K562 (cell line): ENCODE measurements around the gene RFX3. TPM values are rescaled to one million over a fixed set of nuclear protein-coding genes. Genes with fewer than 3 reads are reported as not detected.

Experiments
- ATAC-seq: fragments of 200-7000 bp; cut with Tn5 transposase; 3 replicates; pipeline ENCODE4 v1.9.1; 2020; ENCODE audit warnings: moderate library complexity
- BruUV-seq: library from RNA; stranded (reverse); fragments of 400-500 nt; replicated peaks from 2 replicates; lab custom pipeline; 2021; lab: Mats Ljungman, UMichigan
- CTCF ChIA-PET: fragments of 300-600 bp; formaldehyde crosslinking; extraction: SDS; loops from one replicate; lab custom pipeline; 2021; ENCODE audit warnings: low intra/inter-chr PET ratio; lab: Yijun Ruan, JAX
- POLR2A ChIA-PET: fragments of 300-600, 350-650 bp; sonication (Branson Sonifier 250); formaldehyde crosslinking; extraction: SDS; loops from one replicate; lab custom pipeline; 2021; ENCODE audit warnings: antibody characterized with exemption, inconsistent platforms; lab: Yijun Ruan, JAX
- DNase-seq, 4 experiments: peaks; one replicate each; pipeline versions ENCODE4 v3.0.0 to v3.0.0-alpha.2; 2011 to 2018; ENCODE audit warnings: low spot score in 3 of 4, mixed read lengths in 3 of 4; ENCODE audit errors: extremely low read depth in 1 of 4
- FAIRE-seq: peaks from 2 replicates; lab custom pipeline; 2011; peaks lifted over from hg19 to GRCh38; lab: Jason Lieb, UNC
- H2AFZ ChIP-seq: 2 replicates; pipeline ENCODE4 v1.6.0; 2011; ENCODE audit warnings: low read depth, low read length, control low read depth, inconsistent platforms
- H3K27ac ChIP-seq: fragments of 200-600 bp; 3 replicates; pipeline ENCODE4 v1.8.0; 2011; ENCODE audit warnings: low read depth, mild to moderate bottlenecking, control low read depth, inconsistent platforms, low read length, moderate library complexity, mixed read lengths; ENCODE audit errors: extremely low read depth
- H3K27me3 ChIP-seq, 2 experiments: fragments of 300-600 bp in 1 of 2; 2 replicates in 1 of 2; 3 replicates in 1 of 2; pipeline versions ENCODE4 v1.6.0 to v1.8.0; 2011; ENCODE audit warnings: inconsistent platforms in 2 of 2, low read length in 2 of 2, mild to moderate bottlenecking in 1 of 2, mixed read lengths in 1 of 2, moderate library complexity in 1 of 2; ENCODE audit not compliant: control insufficient read depth in 2 of 2, insufficient read depth in 2 of 2
- H3K36me3 ChIP-seq: fragments of 300-600 bp; 3 replicates; pipeline ENCODE4 v1.8.0; 2011; ENCODE audit warnings: mild to moderate bottlenecking, low read length, inconsistent platforms; ENCODE audit not compliant: control insufficient read depth, insufficient read depth
- H3K4me1 ChIP-seq, 2 experiments: fragments of 200-600 bp in 1 of 2; replicated peaks in 1 of 2; 2 replicates in 1 of 2; 3 replicates in 1 of 2; pipeline versions ENCODE4 v1.5.1 to v1.8.0; 2011; ENCODE audit warnings: inconsistent platforms in 2 of 2, low read length in 2 of 2, mild to moderate bottlenecking in 1 of 2, mixed read lengths in 1 of 2, moderate library complexity in 1 of 2; ENCODE audit not compliant: control insufficient read depth in 2 of 2, insufficient read depth in 2 of 2
- H3K4me2 ChIP-seq: 2 replicates; pipeline ENCODE4 v1.6.1; 2011; ENCODE audit warnings: low read length, control low read depth, inconsistent platforms, mixed read lengths; ENCODE audit not compliant: insufficient read depth
- H3K4me3 ChIP-seq: fragments of 200-600 bp; sonication (generic), shearing (Covaris generic); 2 replicates; pipeline ENCODE4 v1.5.1; 2016; ENCODE audit warnings: control low read depth, inconsistent platforms
- H3K79me2 ChIP-seq: fragments of 200-600 bp; 3 replicates; pipeline ENCODE4 v1.8.0; 2011; ENCODE audit warnings: low read length, inconsistent platforms; ENCODE audit not compliant: control insufficient read depth, insufficient read depth
- H3K9ac ChIP-seq, 2 experiments: 2 replicates each; pipeline versions ENCODE4 v1.6.0 to v1.6.1; 2011; ENCODE audit warnings: low read depth in 2 of 2, low read length in 2 of 2, control low read depth in 1 of 2, inconsistent platforms in 1 of 2, mild to moderate bottlenecking in 1 of 2, mixed read lengths in 1 of 2; ENCODE audit not compliant: insufficient read depth in 1 of 2
- H3K9me1 ChIP-seq: one replicate; pipeline ENCODE4 v1.6.0; 2011; ENCODE audit warnings: inconsistent platforms, mild to moderate bottlenecking, low read length, moderate library complexity; ENCODE audit not compliant: control insufficient read depth, insufficient read depth
- H3K9me3 ChIP-seq: replicated peaks from 2 replicates; pipeline ENCODE4 v1.5.1; 2011; ENCODE audit warnings: low read depth, low read length, inconsistent platforms; ENCODE audit not compliant: control insufficient read depth, insufficient read depth
- H4K20me1 ChIP-seq: replicated peaks from 2 replicates; pipeline ENCODE4 v1.6.1; 2011; ENCODE audit warnings: low read length, inconsistent platforms, mixed read lengths; ENCODE audit not compliant: control insufficient read depth, insufficient read depth
- ARID1B ChIP-seq: fragments of 450-650 bp; IDR thresholded peaks from 2 replicates; pipeline ENCODE4 v1.6.1; 2016; ENCODE audit warnings: antibody characterized with exemption, mild to moderate bottlenecking, inconsistent platforms
- CBX2 ChIP-seq: fragments of 200-600 bp; sonication (generic); IDR thresholded peaks from one replicate; pipeline ENCODE4 v1.6.1; 2012; ENCODE audit warnings: mild to moderate bottlenecking, low read length, inconsistent platforms; ENCODE audit not compliant: insufficient read depth, poor library complexity, severe bottlenecking
- ETV5 ChIP-seq: sonication (generic); formaldehyde crosslinking; IDR thresholded peaks from 2 replicates; pipeline ENCODE4 v1.4.0; 2020; ENCODE audit warnings: low read depth, mild to moderate bottlenecking, missing genetic modification reagents
- HEY1 ChIP-seq: fragments of 250-450 bp; sonication (Bioruptor Pico); IDR thresholded peaks from 2 replicates; pipeline ENCODE4 v1.5.0; 2020; ENCODE audit warnings: mild to moderate bottlenecking, moderate library complexity, borderline replicate concordance
- SPI1 ChIP-seq: IDR thresholded peaks from 2 replicates; pipeline ENCODE4 v1.6.1; 2011; ENCODE audit warnings: low read depth, low read length, control low read depth, borderline replicate concordance
- WGBS: fragments of 100-300 bp; shearing (Covaris generic); methylation state at CpG from one replicate; pipeline ENCODE4 v1.1.6; 2016; ENCODE audit warnings: low coverage, mixed read lengths; ENCODE audit not compliant: insufficient coverage; ENCODE audit errors: missing lambda C conversion rate; 5-methylcytosine and 5-hydroxymethylcytosine counted together
- in situ Hi-C: fragments of 300-500 bp; cut with MboI; formaldehyde crosslinking; loops from 4 replicates; pipeline ENCODE4 v1.15.0; 2018; ENCODE audit warnings: inconsistent platforms, mixed read lengths
- intact Hi-C: fragments of 100-400 bp; cut with micrococcal nuclease; formaldehyde crosslinking; loops from 2 replicates; pipeline ENCODE4 v1.14.2; 2022
- polyA plus RNA-seq, 8 experiments: library from polyadenylated mRNA; depleted of rRNA in 4 of 8; stranded (reverse) in 5 of 8; unstranded in 3 of 8; fragments of >200 nt; fragmentation: Nextera tagmentation in 2 of 8; fragmentation: Illumina TruSeq in 1 of 8; extraction: Ambion mirVana in 2 of 8; extraction: Trizol in 1 of 8; gene quantifications; 2 replicates each; pipeline versions ENCODE4 v1.2.1 to v1.2.3, GENCODE V29; 2011 to 2014; ENCODE audit warnings: inconsistent platforms in 1 of 8, missing spikeins in 1 of 8
- total RNA-seq, 7 experiments: library from RNA; depleted of rRNA in 6 of 7; stranded (reverse); fragments of >200 nt in 6 of 7; fragmentation: Illumina TruSeq in 2 of 7; extraction: Trizol in 2 of 7; gene quantifications; 2 replicates each; pipeline versions ENCODE4 v1.2.1 to v1.2.3, GENCODE V29; 2011 to 2021; ENCODE audit warnings: low replicate concordance in 1 of 7
- TF ChIP-seq, protein P1 (sequence below): IDR thresholded peaks from 2 replicates; pipeline ENCODE4 v1.6.1; 2011; ENCODE audit not compliant: insufficient read length; ENCODE audit errors: extremely low read depth
- TF ChIP-seq, protein P2 (sequence below): fragments of 250-450 bp; sonication (Bioruptor Pico); IDR thresholded peaks from 2 replicates; pipeline ENCODE4 v1.5.0; 2021
- TF ChIP-seq, protein P3 (sequence below): fragments of 200-600 bp; sonication (generic); IDR thresholded peaks from one replicate; pipeline ENCODE4 v1.6.1; 2012; ENCODE audit warnings: mild to moderate bottlenecking, low read depth, low read length, inconsistent platforms
- TF ChIP-seq, protein P4 (sequence below): fragments of 450-650 bp; IDR thresholded peaks from 2 replicates; pipeline ENCODE4 v1.6.1; 2016; ENCODE audit warnings: missing biosample characterization, missing genetic modification characterization

Gene RFX3
- total and polyA plus RNA-seq, 9 of the 15 experiments (the other 6 are each of a cell fraction or from before 2014, with no cell fraction given): 0.86 to 4.9 (median 2.0) TPM

DNA sequence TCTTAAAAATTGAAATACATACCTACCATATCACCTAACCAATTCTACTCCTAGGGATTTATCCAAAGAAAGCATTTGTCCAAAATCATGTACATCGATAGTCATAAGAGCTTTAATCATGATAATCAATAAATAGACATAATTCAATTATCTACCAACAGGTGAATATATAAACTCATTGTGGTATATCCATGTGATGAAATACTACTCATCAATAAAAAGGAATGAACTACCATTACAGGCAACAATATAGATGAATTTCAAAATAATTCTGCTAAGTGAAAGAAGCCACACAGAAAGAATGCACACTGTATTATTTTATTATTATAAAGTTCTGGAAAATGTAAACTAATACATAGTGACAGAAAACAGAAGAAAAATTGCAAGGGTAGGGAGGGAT lies 81.8 kb downstream of the RFX3 start:
- FAIRE-seq (no peak), ATAC-seq (no peak), DNase-seq (no peak)
- Histone ChIP-seq H3K36me3 (no peaks in the 10 kb centered on the region), H3K27me3 (no peaks in the 10 kb centered on the region), H3K27ac (no peak overlapping the region), H2AFZ (no peak overlapping the region), H3K9ac (no peak overlapping the region), H3K79me2 (no peaks in the 10 kb centered on the region), H3K9me3 (no peaks in the 10 kb centered on the region), H4K20me1 (no peaks in the 10 kb centered on the region), H3K9me1 (no peaks in the 10 kb centered on the region), H3K4me1 (no peaks in the 10 kb centered on the region), H3K4me2 (no peak overlapping the region), H3K4me3 (no peak overlapping the region)
- POLR2A ChIA-PET: interaction anchor here (1.5 kb wide), 1 partner anchor 10 kb away, joined by 3 read pairs; no protein-coding TSS in a partner anchor
- WGBS: 20% methylated on average over 1 of the region's 1 CpG
- intact Hi-C loops (no loop called here), in situ Hi-C loops (no loop called here)
- no TSS peak for BruUV-seq
- CTCF ChIA-PET: no interaction called here
- TF ChIP-seq CBX2 (no peak), HEY1 (no peak), SPI1 (no peak), ARID1B (no peak), ETV5 (no peak)
- TF ChIP-seq, protein P1, sequence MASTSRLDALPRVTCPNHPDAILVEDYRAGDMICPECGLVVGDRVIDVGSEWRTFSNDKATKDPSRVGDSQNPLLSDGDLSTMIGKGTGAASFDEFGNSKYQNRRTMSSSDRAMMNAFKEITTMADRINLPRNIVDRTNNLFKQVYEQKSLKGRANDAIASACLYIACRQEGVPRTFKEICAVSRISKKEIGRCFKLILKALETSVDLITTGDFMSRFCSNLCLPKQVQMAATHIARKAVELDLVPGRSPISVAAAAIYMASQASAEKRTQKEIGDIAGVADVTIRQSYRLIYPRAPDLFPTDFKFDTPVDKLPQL: no peak
- TF ChIP-seq, protein P2, sequence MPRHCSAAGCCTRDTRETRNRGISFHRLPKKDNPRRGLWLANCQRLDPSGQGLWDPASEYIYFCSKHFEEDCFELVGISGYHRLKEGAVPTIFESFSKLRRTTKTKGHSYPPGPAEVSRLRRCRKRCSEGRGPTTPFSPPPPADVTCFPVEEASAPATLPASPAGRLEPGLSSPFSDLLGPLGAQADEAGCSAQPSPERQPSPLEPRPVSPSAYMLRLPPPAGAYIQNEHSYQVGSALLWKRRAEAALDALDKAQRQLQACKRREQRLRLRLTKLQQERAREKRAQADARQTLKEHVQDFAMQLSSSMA: no peak
- TF ChIP-seq, protein P3, sequence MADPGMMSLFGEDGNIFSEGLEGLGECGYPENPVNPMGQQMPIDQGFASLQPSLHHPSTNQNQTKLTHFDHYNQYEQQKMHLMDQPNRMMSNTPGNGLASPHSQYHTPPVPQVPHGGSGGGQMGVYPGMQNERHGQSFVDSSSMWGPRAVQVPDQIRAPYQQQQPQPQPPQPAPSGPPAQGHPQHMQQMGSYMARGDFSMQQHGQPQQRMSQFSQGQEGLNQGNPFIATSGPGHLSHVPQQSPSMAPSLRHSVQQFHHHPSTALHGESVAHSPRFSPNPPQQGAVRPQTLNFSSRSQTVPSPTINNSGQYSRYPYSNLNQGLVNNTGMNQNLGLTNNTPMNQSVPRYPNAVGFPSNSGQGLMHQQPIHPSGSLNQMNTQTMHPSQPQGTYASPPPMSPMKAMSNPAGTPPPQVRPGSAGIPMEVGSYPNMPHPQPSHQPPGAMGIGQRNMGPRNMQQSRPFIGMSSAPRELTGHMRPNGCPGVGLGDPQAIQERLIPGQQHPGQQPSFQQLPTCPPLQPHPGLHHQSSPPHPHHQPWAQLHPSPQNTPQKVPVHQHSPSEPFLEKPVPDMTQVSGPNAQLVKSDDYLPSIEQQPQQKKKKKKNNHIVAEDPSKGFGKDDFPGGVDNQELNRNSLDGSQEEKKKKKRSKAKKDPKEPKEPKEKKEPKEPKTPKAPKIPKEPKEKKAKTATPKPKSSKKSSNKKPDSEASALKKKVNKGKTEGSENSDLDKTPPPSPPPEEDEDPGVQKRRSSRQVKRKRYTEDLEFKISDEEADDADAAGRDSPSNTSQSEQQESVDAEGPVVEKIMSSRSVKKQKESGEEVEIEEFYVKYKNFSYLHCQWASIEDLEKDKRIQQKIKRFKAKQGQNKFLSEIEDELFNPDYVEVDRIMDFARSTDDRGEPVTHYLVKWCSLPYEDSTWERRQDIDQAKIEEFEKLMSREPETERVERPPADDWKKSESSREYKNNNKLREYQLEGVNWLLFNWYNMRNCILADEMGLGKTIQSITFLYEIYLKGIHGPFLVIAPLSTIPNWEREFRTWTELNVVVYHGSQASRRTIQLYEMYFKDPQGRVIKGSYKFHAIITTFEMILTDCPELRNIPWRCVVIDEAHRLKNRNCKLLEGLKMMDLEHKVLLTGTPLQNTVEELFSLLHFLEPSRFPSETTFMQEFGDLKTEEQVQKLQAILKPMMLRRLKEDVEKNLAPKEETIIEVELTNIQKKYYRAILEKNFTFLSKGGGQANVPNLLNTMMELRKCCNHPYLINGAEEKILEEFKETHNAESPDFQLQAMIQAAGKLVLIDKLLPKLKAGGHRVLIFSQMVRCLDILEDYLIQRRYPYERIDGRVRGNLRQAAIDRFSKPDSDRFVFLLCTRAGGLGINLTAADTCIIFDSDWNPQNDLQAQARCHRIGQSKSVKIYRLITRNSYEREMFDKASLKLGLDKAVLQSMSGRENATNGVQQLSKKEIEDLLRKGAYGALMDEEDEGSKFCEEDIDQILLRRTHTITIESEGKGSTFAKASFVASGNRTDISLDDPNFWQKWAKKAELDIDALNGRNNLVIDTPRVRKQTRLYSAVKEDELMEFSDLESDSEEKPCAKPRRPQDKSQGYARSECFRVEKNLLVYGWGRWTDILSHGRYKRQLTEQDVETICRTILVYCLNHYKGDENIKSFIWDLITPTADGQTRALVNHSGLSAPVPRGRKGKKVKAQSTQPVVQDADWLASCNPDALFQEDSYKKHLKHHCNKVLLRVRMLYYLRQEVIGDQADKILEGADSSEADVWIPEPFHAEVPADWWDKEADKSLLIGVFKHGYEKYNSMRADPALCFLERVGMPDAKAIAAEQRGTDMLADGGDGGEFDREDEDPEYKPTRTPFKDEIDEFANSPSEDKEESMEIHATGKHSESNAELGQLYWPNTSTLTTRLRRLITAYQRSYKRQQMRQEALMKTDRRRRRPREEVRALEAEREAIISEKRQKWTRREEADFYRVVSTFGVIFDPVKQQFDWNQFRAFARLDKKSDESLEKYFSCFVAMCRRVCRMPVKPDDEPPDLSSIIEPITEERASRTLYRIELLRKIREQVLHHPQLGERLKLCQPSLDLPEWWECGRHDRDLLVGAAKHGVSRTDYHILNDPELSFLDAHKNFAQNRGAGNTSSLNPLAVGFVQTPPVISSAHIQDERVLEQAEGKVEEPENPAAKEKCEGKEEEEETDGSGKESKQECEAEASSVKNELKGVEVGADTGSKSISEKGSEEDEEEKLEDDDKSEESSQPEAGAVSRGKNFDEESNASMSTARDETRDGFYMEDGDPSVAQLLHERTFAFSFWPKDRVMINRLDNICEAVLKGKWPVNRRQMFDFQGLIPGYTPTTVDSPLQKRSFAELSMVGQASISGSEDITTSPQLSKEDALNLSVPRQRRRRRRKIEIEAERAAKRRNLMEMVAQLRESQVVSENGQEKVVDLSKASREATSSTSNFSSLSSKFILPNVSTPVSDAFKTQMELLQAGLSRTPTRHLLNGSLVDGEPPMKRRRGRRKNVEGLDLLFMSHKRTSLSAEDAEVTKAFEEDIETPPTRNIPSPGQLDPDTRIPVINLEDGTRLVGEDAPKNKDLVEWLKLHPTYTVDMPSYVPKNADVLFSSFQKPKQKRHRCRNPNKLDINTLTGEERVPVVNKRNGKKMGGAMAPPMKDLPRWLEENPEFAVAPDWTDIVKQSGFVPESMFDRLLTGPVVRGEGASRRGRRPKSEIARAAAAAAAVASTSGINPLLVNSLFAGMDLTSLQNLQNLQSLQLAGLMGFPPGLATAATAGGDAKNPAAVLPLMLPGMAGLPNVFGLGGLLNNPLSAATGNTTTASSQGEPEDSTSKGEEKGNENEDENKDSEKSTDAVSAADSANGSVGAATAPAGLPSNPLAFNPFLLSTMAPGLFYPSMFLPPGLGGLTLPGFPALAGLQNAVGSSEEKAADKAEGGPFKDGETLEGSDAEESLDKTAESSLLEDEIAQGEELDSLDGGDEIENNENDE: no peak
- TF ChIP-seq, protein P4, sequence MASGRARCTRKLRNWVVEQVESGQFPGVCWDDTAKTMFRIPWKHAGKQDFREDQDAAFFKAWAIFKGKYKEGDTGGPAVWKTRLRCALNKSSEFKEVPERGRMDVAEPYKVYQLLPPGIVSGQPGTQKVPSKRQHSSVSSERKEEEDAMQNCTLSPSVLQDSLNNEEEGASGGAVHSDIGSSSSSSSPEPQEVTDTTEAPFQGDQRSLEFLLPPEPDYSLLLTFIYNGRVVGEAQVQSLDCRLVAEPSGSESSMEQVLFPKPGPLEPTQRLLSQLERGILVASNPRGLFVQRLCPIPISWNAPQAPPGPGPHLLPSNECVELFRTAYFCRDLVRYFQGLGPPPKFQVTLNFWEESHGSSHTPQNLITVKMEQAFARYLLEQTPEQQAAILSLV (tag): no peak
